ENCODE results near the gene DUS2.

- no peak for TF ChIP-seq POLR2A (IDR thresholded peaks at IDR 0.05; ENCODE audit: low read depth, low read length)
- TF ChIP-seq TAF1 (IDR thresholded peaks at IDR 0.05; ENCODE audit: borderline replicate concordance, low read depth, low read length), result no peak
These were observed 22.6 kb upstream of the DUS2 start for GRCh38 chr16:68000450-68000849.

All from GM12892 (cell line).